Choroid plexus epithelial cell (primary cell): ENCODE results near the gene FHL1.
A peak's percentile ranks its signal among the peaks of the same experiment; 100 is the strongest.

Experiments used
- DNase-seq: peaks from one replicate; pipeline ENCODE4 v3.0.0-alpha.2; 2010; ENCODE audit warnings: low read depth
- H3K4me3 ChIP-seq: 2 replicates; pipeline ENCODE4 v1.5.1; 2011; ENCODE audit warnings: low read depth, mild to moderate bottlenecking, control low read depth, low read length, moderate library complexity
- TF ChIP-seq, protein P1 (sequence below): conservative IDR thresholded peaks from 2 replicates; pipeline ENCODE4 v1.5.1; 2011; ENCODE audit warnings: low read depth, mild to moderate bottlenecking, control low read depth, inconsistent platforms, low read length, moderate library complexity

The FHL1 gene

GRCh38 chrX:136210806-136211205 lies 63.5 kb downstream of the FHL1 start:
- TF ChIP-seq, protein P1, sequence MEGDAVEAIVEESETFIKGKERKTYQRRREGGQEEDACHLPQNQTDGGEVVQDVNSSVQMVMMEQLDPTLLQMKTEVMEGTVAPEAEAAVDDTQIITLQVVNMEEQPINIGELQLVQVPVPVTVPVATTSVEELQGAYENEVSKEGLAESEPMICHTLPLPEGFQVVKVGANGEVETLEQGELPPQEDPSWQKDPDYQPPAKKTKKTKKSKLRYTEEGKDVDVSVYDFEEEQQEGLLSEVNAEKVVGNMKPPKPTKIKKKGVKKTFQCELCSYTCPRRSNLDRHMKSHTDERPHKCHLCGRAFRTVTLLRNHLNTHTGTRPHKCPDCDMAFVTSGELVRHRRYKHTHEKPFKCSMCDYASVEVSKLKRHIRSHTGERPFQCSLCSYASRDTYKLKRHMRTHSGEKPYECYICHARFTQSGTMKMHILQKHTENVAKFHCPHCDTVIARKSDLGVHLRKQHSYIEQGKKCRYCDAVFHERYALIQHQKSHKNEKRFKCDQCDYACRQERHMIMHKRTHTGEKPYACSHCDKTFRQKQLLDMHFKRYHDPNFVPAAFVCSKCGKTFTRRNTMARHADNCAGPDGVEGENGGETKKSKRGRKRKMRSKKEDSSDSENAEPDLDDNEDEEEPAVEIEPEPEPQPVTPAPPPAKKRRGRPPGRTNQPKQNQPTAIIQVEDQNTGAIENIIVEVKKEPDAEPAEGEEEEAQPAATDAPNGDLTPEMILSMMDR = no peak
- DNase-seq = peak; percentile 42
- H3K4me3 ChIP-seq = no peak overlapping the region

DNA sequence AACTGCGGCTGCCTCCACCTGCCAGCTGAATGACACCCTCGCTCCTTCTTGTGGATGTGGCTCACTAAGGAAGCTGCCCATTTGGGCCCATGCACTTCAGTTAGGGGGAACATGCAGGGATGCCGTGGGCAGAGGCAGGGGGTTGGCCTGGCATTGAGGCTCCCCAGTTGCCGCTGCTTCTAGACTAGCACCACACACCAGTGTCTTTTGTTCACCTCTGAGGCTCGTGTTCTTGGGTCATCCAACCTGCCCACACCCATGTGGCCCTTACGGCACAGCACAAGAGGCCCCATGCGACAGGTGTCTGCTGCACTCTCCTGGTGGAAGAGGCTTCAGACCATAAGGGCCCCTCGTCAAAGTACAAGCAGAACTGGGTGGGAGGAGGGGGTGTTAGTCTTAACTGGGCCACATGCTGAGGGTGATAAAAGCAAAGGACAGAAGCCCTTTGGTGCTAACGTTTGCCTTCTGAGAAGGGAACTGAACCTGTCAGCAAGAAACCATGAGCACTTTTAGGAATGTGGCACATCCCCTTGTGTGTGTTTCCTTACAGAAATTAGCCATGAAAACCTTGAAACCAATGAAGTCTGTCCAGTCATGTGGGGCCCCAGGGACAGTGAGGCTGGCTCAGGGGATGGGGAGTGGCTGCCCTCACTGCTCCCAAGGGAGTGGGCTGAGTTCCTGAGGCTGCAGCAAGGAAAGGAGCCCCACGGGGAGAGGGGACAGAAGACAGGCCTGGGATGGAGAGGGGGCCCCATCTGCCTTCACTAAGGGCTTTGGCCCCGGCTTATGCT lies 64.6 kb downstream of the FHL1 start:
- H3K4me3 ChIP-seq = no peak overlapping the region
- TF ChIP-seq, protein P1 = no peak
- no peak for DNase-seq

GRCh38 chrX:136212557-136213111 lies 65.3 kb downstream of the FHL1 start:
- no peak overlapping the region for H3K4me3 ChIP-seq
- DNase-seq = no peak
- TF ChIP-seq, protein P1 = no peak

GRCh38 chrX:136214551-136214950 lies 67.2 kb downstream of the FHL1 start:
- peak; percentile 95 for DNase-seq
- TF ChIP-seq, protein P1 = no peak
- no peak overlapping the region for H3K4me3 ChIP-seq

GRCh38 chrX:136215559-136215958 lies 68.2 kb downstream of the FHL1 start:
- DNase-seq = no peak
- TF ChIP-seq, protein P1 = no peak
- no peak overlapping the region for H3K4me3 ChIP-seq

GRCh38 chrX:136219893-136220292 lies 72.6 kb downstream of the FHL1 start:
- TF ChIP-seq, protein P1 = no peak
- no peak for DNase-seq
- H3K4me3 ChIP-seq = no peak overlapping the region

- DNase-seq = no peak
- TF ChIP-seq, protein P1 = no peak
- no peak overlapping the region for H3K4me3 ChIP-seq
These were observed 73.2 kb downstream of the FHL1 start for GRCh38 chrX:136220540-136220939.
